ENCODE measurements around the gene FRMD4B.
A peak's percentile ranks its signal among the peaks of the same experiment; 100 is the strongest.

FRMD4B gene

DNA sequence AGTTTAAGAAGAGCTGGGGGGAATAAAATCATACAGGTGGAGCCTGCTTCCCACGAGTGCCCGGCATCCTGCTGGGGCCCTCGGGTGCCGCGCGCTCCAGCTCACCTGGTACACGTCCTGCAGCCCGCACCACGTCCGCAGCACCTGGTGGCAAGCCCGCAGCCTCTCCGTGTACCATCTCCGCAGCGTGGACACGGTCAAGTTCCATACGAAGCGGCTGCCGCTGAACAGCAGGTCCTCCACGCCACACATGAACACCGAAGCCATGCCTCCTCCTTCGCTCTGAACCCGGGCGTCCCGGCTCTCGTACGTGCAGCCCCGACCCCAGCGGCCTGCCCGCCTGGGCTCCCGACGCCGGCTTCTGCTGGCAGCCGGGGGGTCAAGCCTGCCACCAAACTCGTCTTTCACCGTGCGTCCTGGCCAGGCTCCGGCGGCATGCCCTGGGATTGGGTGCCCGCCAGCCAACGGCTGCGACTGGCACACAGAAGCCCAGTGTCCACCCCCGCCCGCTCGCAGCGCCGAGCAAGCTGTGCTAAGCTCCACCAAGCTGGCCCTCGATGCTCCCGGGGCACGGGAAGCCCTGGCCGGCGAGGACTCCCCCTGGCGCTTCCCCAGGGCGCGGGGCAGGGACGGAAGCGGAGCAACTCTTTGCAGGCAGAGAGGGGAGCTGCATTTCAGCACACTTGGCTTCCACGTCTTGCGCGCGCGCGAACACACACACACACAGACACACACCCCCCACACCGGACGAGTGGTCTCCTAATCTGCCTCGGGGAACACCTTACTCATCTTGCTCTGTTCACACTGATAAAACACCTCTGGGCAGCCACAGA is at the start of gene FRMD4B:
Gene FRMD4B, minus strand, starts transcription at position 366 of the 833 bp plus-strand sequence. Its CDS starts 99 bp downstream, at position 267.
- peak; percentile 47 for DNase-seq

- peak; percentile 61 for DNase-seq
These were observed 48.1 kb upstream of the FRMD4B start for GRCh38 chr3:69433969-69434325.

- peak; percentile 70 for DNase-seq
These were observed 47.5 kb upstream of the FRMD4B start for GRCh38 chr3:69433121-69433968.

DNA sequence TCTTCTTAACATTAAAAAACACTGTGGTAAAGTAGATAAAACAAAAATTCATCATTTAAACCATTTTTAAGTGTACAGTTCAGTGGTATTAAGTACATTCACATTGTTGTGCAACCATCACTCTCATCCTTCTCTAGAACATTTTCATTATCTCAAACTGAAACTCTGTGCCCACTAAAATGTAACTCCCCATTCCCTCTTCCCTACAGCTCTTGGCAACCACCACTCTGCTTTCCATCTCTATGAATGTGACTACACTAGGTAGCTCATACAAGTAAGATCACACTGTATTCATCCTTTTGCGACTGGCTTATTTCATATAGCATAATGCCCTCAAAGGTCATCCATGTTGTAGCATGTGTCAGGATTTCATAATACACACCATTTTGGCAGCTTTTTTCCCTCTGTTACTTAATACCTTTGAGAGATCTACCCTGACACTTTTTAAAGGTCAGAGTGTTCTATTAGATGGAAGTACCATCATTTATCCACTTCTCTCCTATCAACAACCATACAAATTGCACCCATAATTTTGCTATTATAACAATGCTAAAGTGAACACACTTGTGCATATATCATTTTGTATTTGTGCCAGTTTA is 42.9 kb upstream of the FRMD4B start:
- no peak for DNase-seq

GRCh38 chr3:69426967-69427304 is 41.0 kb upstream of the FRMD4B start:
- DNase-seq, result no peak

- DNase-seq, result no peak
These were observed 40.5 kb upstream of the FRMD4B start for GRCh38 chr3:69426291-69426966.

- peak; percentile 55 for DNase-seq
These were observed 39.4 kb upstream of the FRMD4B start for GRCh38 chr3:69425249-69425648.

DNA sequence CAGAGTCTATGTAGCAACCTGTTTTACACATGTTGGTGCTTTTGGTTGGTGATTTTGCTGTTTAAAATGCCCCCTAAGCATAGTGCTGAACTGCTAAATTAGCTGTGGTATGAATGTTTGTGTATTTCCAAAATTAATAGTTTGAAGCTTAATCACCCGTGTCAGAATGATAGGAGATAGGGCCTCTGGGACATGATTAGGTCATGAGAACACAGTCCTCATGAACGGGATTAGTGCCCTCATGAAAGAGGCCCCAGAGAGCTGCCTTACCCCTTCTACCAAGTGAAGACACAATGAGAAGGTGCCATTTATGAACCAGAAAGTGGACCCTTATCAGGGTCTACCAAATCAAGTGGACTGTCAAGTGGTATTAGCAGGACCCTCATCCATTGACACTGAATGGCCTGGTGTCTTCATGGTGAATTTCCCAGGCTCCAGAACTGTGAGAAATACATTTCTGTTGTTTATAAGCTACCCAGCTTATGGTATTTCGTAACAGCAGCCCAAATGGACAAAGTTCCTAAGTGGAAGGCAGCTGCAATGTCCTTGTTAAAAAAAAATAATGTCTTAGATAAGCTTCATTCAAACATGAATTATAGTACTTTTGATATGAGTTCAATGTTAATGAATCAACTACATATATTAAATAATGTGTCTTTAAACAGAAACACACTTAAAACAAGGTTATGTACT is 37.7 kb upstream of the FRMD4B start:
- DNase-seq, result no peak

GRCh38 chr3:69422751-69423150 is 36.9 kb upstream of the FRMD4B start:
- no peak for DNase-seq

DNA sequence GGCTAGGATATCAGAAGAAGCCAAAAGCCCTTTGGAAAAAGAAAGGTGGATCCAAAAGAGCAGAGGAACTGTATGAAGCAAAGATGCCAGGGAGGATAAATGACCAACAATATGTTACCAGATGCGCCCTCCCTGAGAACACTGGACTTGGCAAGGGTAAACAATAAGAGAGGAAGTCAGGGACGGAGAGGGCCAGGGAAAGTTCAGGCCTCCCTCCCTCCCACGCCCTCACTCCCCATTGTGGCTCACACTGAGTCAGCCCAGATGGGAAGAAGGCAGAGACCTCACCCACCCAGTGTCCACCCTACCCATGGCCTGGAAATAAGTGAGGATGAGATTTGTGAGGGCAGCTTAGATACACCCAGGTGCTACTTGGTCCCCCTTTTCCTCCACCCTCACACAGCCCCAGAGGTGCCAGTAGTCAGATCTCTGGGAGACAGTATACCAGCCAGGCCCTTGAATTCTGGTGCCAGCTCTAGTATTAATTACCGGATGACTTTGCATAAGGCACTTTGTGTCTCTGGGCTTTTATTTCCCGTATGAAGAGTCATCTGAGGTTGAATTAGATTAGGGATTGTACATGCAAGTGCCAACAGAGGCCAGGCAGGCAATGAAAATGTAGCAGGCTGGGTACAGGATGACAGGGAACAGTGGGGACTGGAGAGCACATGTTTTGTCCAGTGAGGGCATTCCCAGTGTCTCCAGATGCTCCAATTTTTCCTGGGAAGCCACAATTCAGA is 35.1 kb upstream of the FRMD4B start:
- no peak for DNase-seq

DNA sequence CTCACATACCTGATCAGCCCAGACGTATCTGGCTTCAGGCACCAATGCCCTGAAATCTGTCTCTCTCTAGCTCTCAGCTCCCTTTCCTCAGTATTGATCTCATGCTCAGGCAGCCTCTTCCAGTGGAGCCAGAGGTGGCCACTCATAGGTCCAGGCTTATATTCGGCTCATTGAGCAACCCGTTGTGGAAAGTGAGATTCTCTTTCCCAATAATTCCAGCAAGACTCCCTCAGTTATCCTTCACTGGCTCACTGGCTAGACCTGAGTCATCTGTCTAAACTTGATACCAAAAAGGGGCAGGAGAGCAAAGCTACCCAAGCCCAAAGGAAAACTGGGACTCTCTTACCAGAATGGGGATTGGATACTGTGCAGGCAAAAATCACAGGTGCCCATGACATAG is 33.4 kb upstream of the FRMD4B start:
- DNase-seq, result no peak

DNA sequence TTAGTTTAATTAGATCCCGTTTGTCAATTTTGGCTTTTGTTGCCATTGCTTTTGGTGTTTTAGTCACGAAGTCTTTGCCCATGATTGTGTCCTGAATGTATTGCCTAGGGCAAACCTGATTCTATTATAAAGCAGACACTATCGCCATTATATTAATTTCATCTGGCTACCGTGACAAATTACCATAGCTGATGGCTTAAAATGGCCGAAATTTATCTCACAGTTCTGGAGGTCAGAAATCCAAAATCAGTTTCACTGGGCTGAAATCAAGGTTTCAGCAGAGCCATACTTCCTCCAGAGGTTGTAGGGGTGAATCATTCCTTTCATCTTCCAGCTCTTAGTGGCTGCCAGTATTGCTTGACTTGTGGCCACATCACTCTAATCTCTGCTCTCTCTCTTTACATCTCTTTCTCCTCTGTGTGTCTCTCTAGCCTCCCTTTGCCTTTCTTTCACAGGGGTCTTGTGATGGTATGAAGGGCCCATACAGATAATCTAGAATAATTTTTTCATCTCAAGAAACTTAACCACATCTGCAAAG is 31.7 kb upstream of the FRMD4B start:
- DNase-seq, result no peak

DNA sequence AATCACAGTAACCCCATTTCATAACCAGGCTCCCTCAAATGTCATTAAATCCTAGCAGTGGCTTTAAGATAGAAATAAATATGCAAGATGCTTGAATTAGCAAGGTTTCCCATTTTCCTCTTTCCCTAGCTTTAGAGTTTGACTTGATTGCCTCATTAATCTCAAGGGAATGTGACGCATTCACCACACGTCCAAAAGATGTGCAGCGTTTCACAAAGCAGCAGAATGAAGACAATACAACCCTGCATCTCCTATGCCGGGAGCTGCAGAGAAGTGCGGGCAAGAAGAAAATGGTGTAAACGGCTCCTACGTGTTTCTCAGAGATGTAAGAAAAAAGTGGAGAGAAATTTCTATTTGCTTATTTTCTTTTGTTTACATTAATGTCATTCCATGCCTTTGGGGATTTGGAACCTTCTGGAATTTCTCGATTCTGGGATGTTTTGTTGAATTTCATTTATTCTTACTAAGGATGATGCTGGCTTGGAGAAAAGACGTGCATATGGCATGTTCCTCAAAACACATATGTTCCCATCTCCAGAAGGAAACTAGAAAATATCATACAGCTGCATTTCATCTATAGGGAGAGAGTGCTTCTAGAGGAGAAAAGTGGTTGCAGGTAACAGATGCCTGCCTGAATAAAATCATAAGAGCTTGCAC is 27.8 kb upstream of the FRMD4B start:
- no peak for DNase-seq

DNA sequence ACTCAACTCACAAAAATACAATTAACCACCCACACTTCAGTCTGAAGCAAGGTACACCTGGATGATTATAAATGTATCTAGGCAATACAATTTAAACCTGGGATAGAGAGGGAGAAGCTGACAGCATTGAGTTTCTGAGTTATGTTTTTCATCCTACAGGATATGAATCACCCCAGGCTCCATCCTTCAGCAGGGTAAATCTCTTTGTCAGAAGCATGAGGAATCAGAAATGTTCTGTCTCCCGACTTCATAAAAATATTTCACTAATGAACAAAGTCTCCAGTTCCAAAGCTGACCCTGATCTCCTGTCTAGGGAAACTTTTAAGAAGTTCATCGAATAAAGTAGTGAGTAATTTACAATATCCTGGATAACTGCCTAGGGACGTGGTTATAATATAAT is 25.5 kb upstream of the FRMD4B start:
- no peak for DNase-seq

DNA sequence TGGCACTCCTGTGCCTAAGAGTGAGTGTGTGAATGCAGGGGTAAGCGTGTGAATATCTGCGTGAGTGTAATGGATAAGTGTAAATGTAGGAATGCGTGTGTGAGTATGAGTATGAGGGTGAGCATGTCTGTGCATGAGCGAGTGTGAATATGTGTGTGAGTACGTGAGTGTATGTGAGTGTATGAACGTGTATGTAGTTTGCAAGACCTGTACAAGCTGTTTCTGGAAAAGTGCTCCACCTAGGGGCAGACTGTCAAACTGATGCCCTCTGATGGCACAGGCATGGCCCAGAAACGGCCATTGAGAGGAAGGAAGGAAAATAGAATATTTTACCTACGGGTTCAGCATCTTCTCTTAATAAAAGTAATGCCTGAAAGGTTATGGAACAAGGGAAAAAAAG is 24.4 kb upstream of the FRMD4B start:
- peak; percentile 83 for DNase-seq

GRCh38 chr3:69409831-69410230 is 23.9 kb upstream of the FRMD4B start:
- DNase-seq, result no peak

DNA sequence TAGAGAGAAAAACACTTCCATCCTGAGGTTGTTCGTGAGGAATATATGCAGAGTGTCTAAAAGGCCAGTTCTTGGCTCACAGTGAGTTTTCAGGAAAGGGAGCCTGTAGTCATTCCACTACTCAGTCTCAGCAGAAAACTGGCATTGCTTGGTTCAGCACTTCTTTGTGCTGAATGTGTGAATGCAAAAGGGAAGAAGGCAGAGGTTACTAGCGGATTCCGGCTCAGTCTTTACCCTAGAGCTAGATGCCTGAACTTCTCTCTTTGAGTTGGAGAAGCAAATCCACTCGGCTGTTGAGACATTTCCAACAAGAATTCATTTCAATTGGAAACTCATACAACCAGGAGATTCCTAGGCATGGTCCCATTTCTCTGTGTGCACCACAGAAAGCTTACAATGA is 23.1 kb upstream of the FRMD4B start:
- DNase-seq, result no peak

GRCh38 chr3:69408542-69408941 is 22.7 kb upstream of the FRMD4B start:
- DNase-seq, result no peak

DNA sequence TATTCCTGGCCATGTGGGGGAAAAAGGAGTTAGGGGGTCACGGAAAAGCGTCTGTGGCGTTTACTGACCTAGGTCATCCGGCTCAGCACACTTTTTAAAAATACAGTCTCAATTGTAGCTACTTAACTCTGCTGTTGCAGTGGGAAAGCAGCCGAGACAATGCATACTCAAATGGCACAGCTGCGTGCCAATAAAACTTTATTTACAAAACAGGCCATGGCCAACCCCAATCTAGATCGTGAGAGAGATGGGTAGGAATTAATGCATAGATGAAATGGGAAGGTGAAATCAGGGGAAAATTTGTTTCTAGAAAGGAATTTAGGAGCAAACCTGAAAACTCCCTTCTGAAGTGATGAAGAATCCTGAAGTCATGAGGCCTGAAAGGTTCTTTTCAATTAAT is 22.0 kb upstream of the FRMD4B start:
- no peak for DNase-seq

- no peak for DNase-seq
These were observed 20.3 kb upstream of the FRMD4B start for GRCh38 chr3:69406163-69406562.

DNA sequence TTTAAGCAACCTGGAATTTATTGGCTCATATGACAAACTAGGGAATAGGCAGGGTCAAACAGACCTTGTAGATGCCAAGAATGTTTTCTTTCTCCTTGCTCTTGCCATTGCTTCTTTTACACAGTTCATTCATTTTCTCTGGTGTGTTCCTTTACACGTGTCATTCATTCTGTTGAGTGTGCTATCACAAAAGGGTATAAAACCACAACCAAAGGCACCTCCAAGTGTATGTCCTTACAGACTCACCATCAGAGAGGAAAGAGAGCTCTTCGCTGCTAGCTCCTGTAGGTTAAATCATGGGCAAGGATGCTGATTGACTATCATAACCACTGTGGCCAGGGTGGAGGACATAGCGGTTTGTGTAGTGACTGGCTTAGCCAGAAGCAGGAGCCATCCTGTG is 19.2 kb upstream of the FRMD4B start:
- DNase-seq, result no peak

Data from activated CD4-positive, alpha-beta T cell treated with anti-CD3 and anti-CD28 coated beads, Interleukin-2, Interleukin-6, amounts not matched to agents 100 ng/mL and 50 ng/mL, durations not matched to agents 16 hours and 8 hours (primary cell).